Astrocyte (in vitro differentiated cells and primary cell): ENCODE measurements around the gene ANLN. TPM values are rescaled to one million over a fixed set of nuclear protein-coding genes. Genes with fewer than 3 reads are reported as not detected.
A peak's percentile ranks its signal among the peaks of the same experiment; 100 is the strongest.

Source experiments
- DNase-seq: peaks from one replicate; pipeline ENCODE4 v3.0.0-alpha.2; 2010; ENCODE audit warnings: low read depth
- FAIRE-seq: peaks from 2 replicates; lab custom pipeline; 2011; peaks lifted over from hg19 to GRCh38; lab: Jason Lieb, UNC
- H2AFZ ChIP-seq: 2 replicates; pipeline ENCODE4 v1.6.0; 2012; ENCODE audit warnings: low read depth, low read length, inconsistent platforms
- H3K27ac ChIP-seq: 2 replicates; pipeline ENCODE4 v1.5.1; 2011; ENCODE audit warnings: low read depth, low read length, inconsistent platforms
- H3K27me3 ChIP-seq: 2 replicates; pipeline ENCODE4 v1.6.0; 2011; ENCODE audit warnings: low read length, inconsistent platforms; ENCODE audit not compliant: insufficient read depth
- H3K36me3 ChIP-seq: 2 replicates; pipeline ENCODE4 v1.5.1; 2011; ENCODE audit warnings: low read length, inconsistent platforms; ENCODE audit not compliant: insufficient read depth
- H3K4me1 ChIP-seq: 2 replicates; pipeline ENCODE4 v1.5.1; 2011; ENCODE audit warnings: low read length, inconsistent platforms; ENCODE audit not compliant: insufficient read depth
- H3K4me2 ChIP-seq: 2 replicates; pipeline ENCODE4 v1.6.0; 2012; ENCODE audit warnings: low read length, inconsistent platforms
- H3K4me3 ChIP-seq: 2 replicates; pipeline ENCODE4 v1.5.1; 2011; ENCODE audit warnings: low read depth, mild to moderate bottlenecking, low read length, inconsistent platforms; ENCODE audit not compliant: insufficient read depth
- H3K79me2 ChIP-seq: 2 replicates; pipeline ENCODE4 v1.6.0; 2012; ENCODE audit warnings: mild to moderate bottlenecking, low read length, inconsistent platforms; ENCODE audit not compliant: insufficient read depth
- H3K9ac ChIP-seq: 2 replicates; pipeline ENCODE4 v1.6.0; 2012; ENCODE audit warnings: mild to moderate bottlenecking, low read length, inconsistent platforms
- H3K9me3 ChIP-seq: 2 replicates; pipeline ENCODE4 v1.5.1; 2012; ENCODE audit warnings: low read depth, mild to moderate bottlenecking, low read length, inconsistent platforms; ENCODE audit not compliant: insufficient read depth
- H4K20me1 ChIP-seq: 2 replicates; pipeline ENCODE4 v1.6.0; 2012; ENCODE audit warnings: low read length, inconsistent platforms; ENCODE audit not compliant: insufficient read depth
- H3K27ac Mint-ChIP-seq: one replicate; pipeline ENCODE4 v1.8.0; 2021; ENCODE audit warnings: mild to moderate bottlenecking, mixed read lengths; ENCODE audit not compliant: unreplicated experiment
- H3K27me3 Mint-ChIP-seq: one replicate; pipeline ENCODE4 v1.8.0; 2021; ENCODE audit warnings: low read depth, mixed read lengths; ENCODE audit not compliant: unreplicated experiment
- H3K36me3 Mint-ChIP-seq: one replicate; pipeline ENCODE4 v1.8.0; 2021; ENCODE audit warnings: low read depth, mixed read lengths; ENCODE audit not compliant: unreplicated experiment
- H3K4me1 Mint-ChIP-seq: one replicate; pipeline ENCODE4 v1.8.0; 2021; ENCODE audit warnings: low read depth, mixed read lengths; ENCODE audit not compliant: unreplicated experiment
- H3K4me3 Mint-ChIP-seq: one replicate; pipeline ENCODE4 v1.8.0; 2021; ENCODE audit warnings: mild to moderate bottlenecking, moderate library complexity, mixed read lengths; ENCODE audit not compliant: unreplicated experiment
- H3K9me3 Mint-ChIP-seq: one replicate; pipeline ENCODE4 v1.8.0; 2021; ENCODE audit warnings: mild to moderate bottlenecking, mixed read lengths; ENCODE audit not compliant: unreplicated experiment
- CTCF ChIP-seq: IDR thresholded peaks from 2 replicates; pipeline ENCODE4 v1.5.1; 2011; ENCODE audit warnings: low read depth, mild to moderate bottlenecking, inconsistent platforms, low read length, moderate library complexity; ENCODE audit not compliant: insufficient read depth
- EZH2 ChIP-seq: IDR thresholded peaks from 2 replicates; pipeline ENCODE4 v1.6.1; 2012; ENCODE audit warnings: mild to moderate bottlenecking, low read length, inconsistent platforms; ENCODE audit not compliant: insufficient read depth
- total RNA-seq: library from RNA; stranded (reverse); gene quantifications from 2 replicates; pipeline ENCODE4 v1.2.1, GENCODE V29; 2021

ANLN gene
- total RNA-seq, 1 donor from 2014 or later = 20.4 TPM

GRCh38 chr7:36346260-36346831 lies 43.3 kb upstream of the ANLN start:
- no peak for TF ChIP-seq EZH2
- no peak for TF ChIP-seq CTCF
- H3K4me1 Mint-ChIP-seq = peaks cover 7% of the 10 kb centered on the region
- no peak overlapping the region for H3K27ac Mint-ChIP-seq

GRCh38 chr7:36348256-36348655 lies 41.4 kb upstream of the ANLN start:
- H3K27ac Mint-ChIP-seq = no peak overlapping the region
- TF ChIP-seq CTCF (no peak), EZH2 (no peak)
- Histone ChIP-seq H3K4me2 (peak overlapping the region; percentile 16), H4K20me1 (no peaks in the 10 kb centered on the region), H3K27me3 (no peaks in the 10 kb centered on the region), H2AFZ (no peak overlapping the region), H3K27ac (no peak overlapping the region), H3K9me3 (no peaks in the 10 kb centered on the region), H3K79me2 (no peaks in the 10 kb centered on the region), H3K4me1 (no peaks in the 10 kb centered on the region), H3K36me3 (no peaks in the 10 kb centered on the region), H3K4me3 (no peak overlapping the region), H3K9ac (no peak overlapping the region)
- H3K36me3 Mint-ChIP-seq = no peaks in the 10 kb centered on the region
- H3K27me3 Mint-ChIP-seq = no peaks in the 10 kb centered on the region
- no peaks in the 10 kb centered on the region for H3K9me3 Mint-ChIP-seq
- DNase-seq (peak; percentile 35), FAIRE-seq (no peak)
- no peak overlapping the region for H3K4me3 Mint-ChIP-seq
- peaks cover 7% of the 10 kb centered on the region for H3K4me1 Mint-ChIP-seq

More at GRCh38 chr7:36346260-36346831, 43.3 kb upstream of the ANLN start:
- no peak overlapping the region for H3K4me3 ChIP-seq
- no peaks in the 10 kb centered on the region for H3K4me1 ChIP-seq
- H3K9me3 ChIP-seq = no peaks in the 10 kb centered on the region
- no peak for DNase-seq
- H3K79me2 ChIP-seq = no peaks in the 10 kb centered on the region
- Mint-ChIP-seq H3K9me3 (peaks cover 2% of the 10 kb centered on the region), H3K36me3 (no peaks in the 10 kb centered on the region), H3K4me3 (no peak overlapping the region), H3K27me3 (no peaks in the 10 kb centered on the region)
- no peaks in the 10 kb centered on the region for H4K20me1 ChIP-seq
- no peak overlapping the region for H3K4me2 ChIP-seq
- no peak overlapping the region for H2AFZ ChIP-seq
- H3K9ac ChIP-seq = no peak overlapping the region
- no peak for FAIRE-seq
- no peaks in the 10 kb centered on the region for H3K36me3 ChIP-seq
- H3K27ac ChIP-seq = no peak overlapping the region
- no peaks in the 10 kb centered on the region for H3K27me3 ChIP-seq

- Histone ChIP-seq H3K4me2 (peak overlapping the region; percentile 16), H3K27ac (no peak overlapping the region), H3K9ac (no peak overlapping the region), H3K36me3 (no peaks in the 10 kb centered on the region), H3K9me3 (no peaks in the 10 kb centered on the region), H3K79me2 (no peaks in the 10 kb centered on the region), H2AFZ (no peak overlapping the region), H4K20me1 (no peaks in the 10 kb centered on the region), H3K27me3 (no peaks in the 10 kb centered on the region), H3K4me1 (no peaks in the 10 kb centered on the region), H3K4me3 (no peak overlapping the region)
- FAIRE-seq (no peak), DNase-seq (no peak)
- no peak overlapping the region for H3K27ac Mint-ChIP-seq
- TF ChIP-seq EZH2 = no peak
- TF ChIP-seq CTCF = no peak
- H3K27me3 Mint-ChIP-seq = no peaks in the 10 kb centered on the region
- H3K9me3 Mint-ChIP-seq = no peaks in the 10 kb centered on the region
- H3K4me1 Mint-ChIP-seq = peaks cover 7% of the 10 kb centered on the region
- H3K36me3 Mint-ChIP-seq = no peaks in the 10 kb centered on the region
- H3K4me3 Mint-ChIP-seq = no peak overlapping the region
These were observed 40.9 kb upstream of the ANLN start for GRCh38 chr7:36348771-36349170.
